Chondrocyte (in vitro differentiated cells): ENCODE results near the gene CEACAM7. TPM values are rescaled to one million over a fixed set of nuclear protein-coding genes. Genes with fewer than 3 reads are reported as not detected.
A peak's percentile ranks its signal among the peaks of the same experiment; 100 is the strongest.

Experiments
- DNase-seq: peaks from one replicate; pipeline ENCODE4 v3.0.0; 2021; ENCODE audit warnings: mixed read lengths, low spot score
- H3K27ac Mint-ChIP-seq: one replicate; pipeline ENCODE4 v1.8.0; 2021; ENCODE audit warnings: mild to moderate bottlenecking, moderate library complexity, mixed read lengths; ENCODE audit not compliant: unreplicated experiment
- H3K27me3 Mint-ChIP-seq: 2 replicates; pipeline ENCODE4 v1.8.0; 2021; ENCODE audit warnings: low read depth, mixed read lengths
- H3K36me3 Mint-ChIP-seq: 2 replicates; pipeline ENCODE4 v1.8.0; 2021; ENCODE audit warnings: low read depth, mixed read lengths
- H3K4me1 Mint-ChIP-seq: 2 replicates; pipeline ENCODE4 v1.8.0; 2021; ENCODE audit warnings: low read depth, mild to moderate bottlenecking, mixed read lengths
- H3K4me3 Mint-ChIP-seq: one replicate; pipeline ENCODE4 v1.8.0; 2021; ENCODE audit warnings: mild to moderate bottlenecking, moderate library complexity, mixed read lengths; ENCODE audit not compliant: unreplicated experiment
- H3K9me3 Mint-ChIP-seq: 2 replicates; pipeline ENCODE4 v1.8.0; 2021; ENCODE audit warnings: low read depth, mixed read lengths
- total RNA-seq: library from RNA; stranded (reverse); gene quantifications from 3 replicates; pipeline ENCODE4 v1.2.1, GENCODE V29; 2021
- TF ChIP-seq, protein P1 (sequence below): fragments of 200-600 bp; sonication (generic); IDR thresholded peaks from 2 replicates; pipeline ENCODE4 v1.5.0; 2021; ENCODE audit warnings: antibody characterized with exemption, mild to moderate bottlenecking, moderate library complexity

CEACAM7 gene
- total RNA-seq, 1 donor from 2014 or later, result not detected

DNA sequence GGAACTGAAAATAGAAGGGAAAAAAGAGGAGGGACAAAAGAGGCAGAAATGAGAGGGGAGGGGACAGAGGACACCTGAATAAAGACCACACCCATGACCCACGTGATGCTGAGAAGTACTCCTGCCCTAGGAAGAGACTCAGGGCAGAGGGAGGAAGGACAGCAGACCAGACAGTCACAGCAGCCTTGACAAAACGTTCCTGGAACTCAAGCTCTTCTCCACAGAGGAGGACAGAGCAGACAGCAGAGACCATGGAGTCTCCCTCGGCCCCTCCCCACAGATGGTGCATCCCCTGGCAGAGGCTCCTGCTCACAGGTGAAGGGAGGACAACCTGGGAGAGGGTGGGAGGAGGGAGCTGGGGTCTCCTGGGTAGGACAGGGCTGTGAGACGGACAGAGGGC, 20.4 kb upstream of the CEACAM7 start, which contains the start of gene CEACAM5:
Gene CEACAM5 (plus strand): TSS at position 146 of the 400 bp plus-strand sequence. CDS start 106 bp downstream, at position 252.
- DNase-seq, result no peak
- Mint-ChIP-seq H3K9me3 (no peaks in the 10 kb centered on the region), H3K4me3 (no peak within 1 kb of the TSS), H3K36me3 (no peaks in the 10 kb centered on the region), H3K27me3 (peaks cover 18% of the 10 kb centered on the region), H3K27ac (no peak within 1 kb of the TSS), H3K4me1 (no peaks in the 10 kb centered on the region)
- TF ChIP-seq, protein P1, sequence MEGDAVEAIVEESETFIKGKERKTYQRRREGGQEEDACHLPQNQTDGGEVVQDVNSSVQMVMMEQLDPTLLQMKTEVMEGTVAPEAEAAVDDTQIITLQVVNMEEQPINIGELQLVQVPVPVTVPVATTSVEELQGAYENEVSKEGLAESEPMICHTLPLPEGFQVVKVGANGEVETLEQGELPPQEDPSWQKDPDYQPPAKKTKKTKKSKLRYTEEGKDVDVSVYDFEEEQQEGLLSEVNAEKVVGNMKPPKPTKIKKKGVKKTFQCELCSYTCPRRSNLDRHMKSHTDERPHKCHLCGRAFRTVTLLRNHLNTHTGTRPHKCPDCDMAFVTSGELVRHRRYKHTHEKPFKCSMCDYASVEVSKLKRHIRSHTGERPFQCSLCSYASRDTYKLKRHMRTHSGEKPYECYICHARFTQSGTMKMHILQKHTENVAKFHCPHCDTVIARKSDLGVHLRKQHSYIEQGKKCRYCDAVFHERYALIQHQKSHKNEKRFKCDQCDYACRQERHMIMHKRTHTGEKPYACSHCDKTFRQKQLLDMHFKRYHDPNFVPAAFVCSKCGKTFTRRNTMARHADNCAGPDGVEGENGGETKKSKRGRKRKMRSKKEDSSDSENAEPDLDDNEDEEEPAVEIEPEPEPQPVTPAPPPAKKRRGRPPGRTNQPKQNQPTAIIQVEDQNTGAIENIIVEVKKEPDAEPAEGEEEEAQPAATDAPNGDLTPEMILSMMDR, result no peak

DNA sequence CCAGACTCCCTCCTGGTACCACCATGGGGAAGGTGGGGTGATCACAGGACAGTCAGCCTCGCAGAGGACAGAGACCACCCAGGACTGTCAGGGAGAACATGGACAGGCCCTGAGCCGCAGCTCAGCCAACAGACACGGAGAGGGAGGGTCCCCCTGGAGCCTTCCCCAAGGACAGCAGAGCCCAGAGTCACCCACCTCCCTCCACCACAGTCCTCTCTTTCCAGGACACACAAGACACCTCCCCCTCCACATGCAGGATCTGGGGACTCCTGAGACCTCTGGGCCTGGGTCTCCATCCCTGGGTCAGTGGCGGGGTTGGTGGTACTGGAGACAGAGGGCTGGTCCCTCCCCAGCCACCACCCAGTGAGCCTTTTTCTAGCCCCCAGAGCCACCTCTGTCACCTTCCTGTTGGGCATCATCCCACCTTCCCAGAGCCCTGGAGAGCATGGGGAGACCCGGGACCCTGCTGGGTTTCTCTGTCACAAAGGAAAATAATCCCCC, 19.9 kb upstream of the CEACAM7 start:
- DNase-seq, result no peak
- no peaks in the 10 kb centered on the region for H3K4me1 Mint-ChIP-seq
- no peaks in the 10 kb centered on the region for H3K9me3 Mint-ChIP-seq
- TF ChIP-seq, protein P1, result no peak
- no peak overlapping the region for H3K4me3 Mint-ChIP-seq
- peaks cover 18% of the 10 kb centered on the region for H3K27me3 Mint-ChIP-seq
- no peaks in the 10 kb centered on the region for H3K36me3 Mint-ChIP-seq
- no peak overlapping the region for H3K27ac Mint-ChIP-seq

DNA sequence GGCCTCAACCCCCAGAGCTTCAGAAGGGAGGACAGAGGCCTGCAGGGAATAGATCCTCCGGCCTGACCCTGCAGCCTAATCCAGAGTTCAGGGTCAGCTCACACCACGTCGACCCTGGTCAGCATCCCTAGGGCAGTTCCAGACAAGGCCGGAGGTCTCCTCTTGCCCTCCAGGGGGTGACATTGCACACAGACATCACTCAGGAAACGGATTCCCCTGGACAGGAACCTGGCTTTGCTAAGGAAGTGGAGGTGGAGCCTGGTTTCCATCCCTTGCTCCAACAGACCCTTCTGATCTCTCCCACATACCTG, 19.4 kb upstream of the CEACAM7 start:
- H3K4me3 Mint-ChIP-seq, result no peak overlapping the region
- H3K9me3 Mint-ChIP-seq, result no peaks in the 10 kb centered on the region
- H3K4me1 Mint-ChIP-seq, result no peaks in the 10 kb centered on the region
- H3K27ac Mint-ChIP-seq, result no peak overlapping the region
- no peaks in the 10 kb centered on the region for H3K36me3 Mint-ChIP-seq
- H3K27me3 Mint-ChIP-seq, result peaks cover 14% of the 10 kb centered on the region
- TF ChIP-seq, protein P1, result no peak
- no peak for DNase-seq

DNA sequence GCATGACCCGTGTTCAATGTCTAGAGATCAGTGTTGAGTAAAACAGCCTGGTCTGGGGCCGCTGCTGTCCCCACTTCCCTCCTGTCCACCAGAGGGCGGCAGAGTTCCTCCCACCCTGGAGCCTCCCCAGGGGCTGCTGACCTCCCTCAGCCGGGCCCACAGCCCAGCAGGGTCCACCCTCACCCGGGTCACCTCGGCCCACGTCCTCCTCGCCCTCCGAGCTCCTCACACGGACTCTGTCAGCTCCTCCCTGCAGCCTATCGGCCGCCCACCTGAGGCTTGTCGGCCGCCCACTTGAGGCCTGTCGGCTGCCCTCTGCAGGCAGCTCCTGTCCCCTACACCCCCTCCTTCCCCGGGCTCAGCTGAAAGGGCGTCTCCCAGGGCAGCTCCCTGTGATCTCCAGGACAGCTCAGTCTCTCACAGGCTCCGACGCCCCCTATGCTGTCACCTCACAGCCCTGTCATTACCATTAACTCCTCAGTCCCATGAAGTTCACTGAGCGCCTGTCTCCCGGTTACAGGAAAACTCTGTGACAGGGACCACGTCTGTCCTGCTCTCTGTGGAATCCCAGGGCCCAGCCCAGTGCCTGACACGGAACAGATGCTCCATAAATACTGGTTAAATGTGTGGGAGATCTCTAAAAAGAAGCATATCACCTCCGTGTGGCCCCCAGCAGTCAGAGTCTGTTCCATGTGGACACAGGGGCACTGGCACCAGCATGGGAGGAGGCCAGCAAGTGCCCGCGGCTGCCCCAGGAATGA, 18.9 kb upstream of the CEACAM7 start:
- Mint-ChIP-seq H3K27me3 (peaks cover 13% of the 10 kb centered on the region), H3K36me3 (no peaks in the 10 kb centered on the region), H3K9me3 (no peaks in the 10 kb centered on the region), H3K4me3 (no peak overlapping the region), H3K27ac (no peak overlapping the region), H3K4me1 (no peaks in the 10 kb centered on the region)
- no peak for DNase-seq
- TF ChIP-seq, protein P1, result peak; percentile 47

DNA sequence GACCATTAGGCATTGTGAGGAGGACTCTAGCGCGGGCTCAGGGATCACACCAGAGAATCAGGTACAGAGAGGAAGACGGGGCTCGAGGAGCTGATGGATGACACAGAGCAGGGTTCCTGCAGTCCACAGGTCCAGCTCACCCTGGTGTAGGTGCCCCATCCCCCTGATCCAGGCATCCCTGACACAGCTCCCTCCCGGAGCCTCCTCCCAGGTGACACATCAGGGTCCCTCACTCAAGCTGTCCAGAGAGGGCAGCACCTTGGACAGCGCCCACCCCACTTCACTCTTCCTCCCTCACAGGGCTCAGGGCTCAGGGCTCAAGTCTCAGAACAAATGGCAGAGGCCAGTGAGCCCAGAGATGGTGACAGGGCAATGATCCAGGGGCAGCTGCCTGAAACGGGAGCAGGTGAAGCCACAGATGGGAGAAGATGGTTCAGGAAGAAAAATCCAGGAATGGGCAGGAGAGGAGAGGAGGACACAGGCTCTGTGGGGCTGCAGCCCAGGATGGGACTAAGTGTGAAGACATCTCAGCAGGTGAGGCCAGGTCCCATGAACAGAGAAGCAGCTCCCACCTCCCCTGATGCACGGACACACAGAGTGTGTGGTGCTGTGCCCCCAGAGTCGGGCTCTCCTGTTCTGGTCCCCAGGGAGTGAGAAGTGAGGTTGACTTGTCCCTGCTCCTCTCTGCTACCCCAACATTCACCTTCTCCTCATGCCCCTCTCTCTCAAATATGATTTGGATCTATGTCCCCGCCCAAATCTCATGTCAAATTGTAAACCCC, 17.5 kb upstream of the CEACAM7 start:
- Mint-ChIP-seq H3K9me3 (no peaks in the 10 kb centered on the region), H3K4me3 (no peak overlapping the region), H3K36me3 (no peaks in the 10 kb centered on the region), H3K27ac (no peak overlapping the region), H3K4me1 (no peaks in the 10 kb centered on the region), H3K27me3 (peaks cover 9% of the 10 kb centered on the region)
- DNase-seq, result no peak
- TF ChIP-seq, protein P1, result no peak
